Mesendoderm (in vitro differentiated cells): ENCODE data around the gene ABCC1.

Experiments
- DNase-seq: peaks from one replicate; pipeline ENCODE4 v3.0.0; 2013
- H2AK5ac ChIP-seq: 2 replicates; pipeline ENCODE4 v1.6.1; 2013; ENCODE audit warnings: low read length, inconsistent platforms
- H2BK120ac ChIP-seq: 2 replicates; pipeline ENCODE4 v1.6.1; 2013; ENCODE audit warnings: low read depth, mild to moderate bottlenecking, low read length, moderate library complexity, mixed read lengths
- H2BK15ac ChIP-seq: replicated peaks from 2 replicates; pipeline ENCODE4 v1.6.1; 2013; ENCODE audit warnings: low read depth, mild to moderate bottlenecking, moderate library complexity
- H2BK5ac ChIP-seq: 2 replicates; pipeline ENCODE4 v1.6.1; 2013; ENCODE audit warnings: low read length, inconsistent platforms
- H3K18ac ChIP-seq: 2 replicates; pipeline ENCODE4 v1.6.1; 2013; ENCODE audit warnings: mild to moderate bottlenecking, low read length, mixed read lengths
- H3K23ac ChIP-seq: one replicate; pipeline ENCODE4 v1.6.1; 2013; ENCODE audit warnings: low read length
- H3K27ac ChIP-seq: 2 replicates; pipeline ENCODE4 v1.5.1; 2013; ENCODE audit warnings: low read depth, mild to moderate bottlenecking, inconsistent platforms, low read length, moderate library complexity
- H3K27me3 ChIP-seq: 2 replicates; pipeline ENCODE4 v1.6.1; 2013; ENCODE audit warnings: low read length, control low read depth, mild to moderate bottlenecking, inconsistent platforms; ENCODE audit not compliant: insufficient read depth, poor library complexity
- H3K36me3 ChIP-seq: 2 replicates; pipeline ENCODE4 v1.6.1; 2013; ENCODE audit warnings: low read length, inconsistent platforms; ENCODE audit not compliant: control insufficient read depth, insufficient read depth
- H3K4ac ChIP-seq: one replicate; pipeline ENCODE4 v1.6.1; 2013; ENCODE audit warnings: low read depth, mild to moderate bottlenecking, low read length, moderate library complexity
- H3K4me1 ChIP-seq: 2 replicates; pipeline ENCODE4 v1.6.1; 2013; ENCODE audit warnings: low read depth, low read length, inconsistent platforms; ENCODE audit not compliant: control insufficient read depth
- H3K4me2 ChIP-seq: 2 replicates; pipeline ENCODE4 v1.6.1; 2013; ENCODE audit warnings: low read length
- H3K4me3 ChIP-seq: 2 replicates; pipeline ENCODE4 v1.5.1; 2013; ENCODE audit warnings: mild to moderate bottlenecking, low read length
- H3K56ac ChIP-seq: one replicate; pipeline ENCODE4 v1.6.1; 2013; ENCODE audit warnings: low read length
- H3K79me1 ChIP-seq: 2 replicates; pipeline ENCODE4 v1.6.1; 2013; ENCODE audit warnings: low read length, inconsistent platforms
- H3K79me2 ChIP-seq: 2 replicates; pipeline ENCODE4 v1.6.1; 2013; ENCODE audit warnings: mild to moderate bottlenecking, low read length; ENCODE audit not compliant: control insufficient read depth, insufficient read depth
- H3K9ac ChIP-seq: 2 replicates; pipeline ENCODE4 v1.6.1; 2013; ENCODE audit warnings: low read length, inconsistent platforms
- H4K5ac ChIP-seq: one replicate; pipeline ENCODE4 v1.6.1; 2013; ENCODE audit warnings: low read length
- H4K8ac ChIP-seq: one replicate; pipeline ENCODE4 v1.6.1; 2013; ENCODE audit warnings: low read depth, mild to moderate bottlenecking, control low read depth, low read length, moderate library complexity
- WGBS: extraction: QIAGEN DNeasy Blood & Tissue Kit; methylation state at CpG from one replicate; pipeline ENCODE4 v1.1.7; 2013; ENCODE audit warnings: low lambda C conversion rate, missing lambda C conversion rate; ENCODE audit not compliant: insufficient coverage; ENCODE audit errors: extremely low coverage; 5-methylcytosine and 5-hydroxymethylcytosine counted together

ABCC1 gene

DNA sequence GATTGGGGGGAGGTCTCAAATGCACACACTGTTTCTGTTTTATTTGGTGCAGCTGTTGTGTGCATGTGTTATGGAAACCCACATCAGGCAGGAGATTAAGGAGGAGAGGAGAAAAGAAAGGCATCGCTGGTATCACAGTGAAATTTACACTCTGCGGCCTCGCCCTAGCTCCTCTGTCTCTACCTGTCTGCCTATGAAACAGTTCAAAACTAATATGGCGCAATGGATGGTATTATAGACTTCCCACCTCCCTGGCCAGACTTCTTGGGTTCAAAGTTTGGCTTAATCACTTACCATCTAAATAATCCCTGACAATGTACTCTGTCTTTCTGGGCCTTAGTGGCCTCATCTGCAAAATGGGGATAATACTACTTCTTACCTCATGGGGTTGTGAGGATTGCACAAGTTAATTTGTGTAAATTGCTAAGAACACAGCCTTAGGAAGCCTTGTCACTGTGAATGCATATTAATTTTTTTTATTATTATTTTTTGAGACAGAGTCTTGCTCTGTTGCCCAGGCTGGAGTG lies 1.4 kb upstream of the ABCC1 start:
- Histone ChIP-seq H3K4me1 (no peaks in the 10 kb centered on the region), H3K18ac (no peak overlapping the region), H3K79me2 (peaks cover 32% of the 10 kb centered on the region), H3K23ac (no peak overlapping the region), H4K8ac (no peak overlapping the region), H3K79me1 (peaks cover 3% of the 10 kb centered on the region), H3K9ac (no peak overlapping the region), H3K36me3 (no peaks in the 10 kb centered on the region), H3K27ac (no peak overlapping the region), H3K56ac (no peak overlapping the region), H3K27me3 (no peaks in the 10 kb centered on the region), H2BK5ac (no peak overlapping the region), H2AK5ac (no peak overlapping the region), H3K4me2 (no peak overlapping the region), H3K4ac (no peak overlapping the region), H3K4me3 (no peak overlapping the region), H2BK120ac (no peak overlapping the region), H2BK15ac (no peak overlapping the region), H4K5ac (no peak overlapping the region)
- no CpG with 5 or more reads among the region's 4 CpGs for WGBS
- no peak for DNase-seq

DNA sequence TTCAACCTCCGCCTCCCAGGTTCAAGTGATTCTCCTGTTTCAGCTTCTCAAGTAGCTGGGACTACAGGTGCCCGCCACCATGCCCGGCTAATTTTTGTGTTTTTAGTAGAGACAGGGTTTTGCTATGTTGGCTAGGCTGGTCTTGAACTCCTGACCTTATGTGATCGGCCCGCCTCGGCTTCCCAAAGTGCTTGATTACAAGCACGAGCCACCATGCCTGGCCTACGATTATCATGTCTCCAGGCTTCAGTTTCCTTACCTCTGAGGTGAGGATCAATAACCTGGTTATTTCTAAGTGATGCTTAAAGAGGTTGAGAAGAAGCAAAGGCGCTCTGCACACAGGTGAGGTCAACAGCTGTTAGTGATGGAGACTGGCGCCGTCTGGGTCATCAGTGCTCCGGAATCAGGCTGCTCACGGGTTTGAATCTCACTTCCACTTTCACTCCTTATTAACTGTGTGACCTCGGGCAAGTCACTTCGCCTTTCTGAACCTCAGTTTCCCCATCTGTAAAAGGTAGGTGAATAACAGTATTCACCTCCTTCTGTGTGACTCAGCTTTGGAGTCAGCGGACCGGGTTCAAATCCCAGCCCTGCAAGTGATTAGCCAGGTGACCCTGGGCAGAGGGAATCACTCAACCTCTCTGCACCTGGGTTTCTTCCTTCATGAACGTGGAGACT lies 745 bp upstream of the ABCC1 start:
- Histone ChIP-seq H3K79me1 (peaks cover 7% of the 10 kb centered on the region), H3K4ac (no peak overlapping the region), H3K56ac (peak overlapping the region; percentile 84), H3K27me3 (no peaks in the 10 kb centered on the region), H3K79me2 (peaks cover 39% of the 10 kb centered on the region), H3K4me3 (peak overlapping the region; percentile 7), H3K36me3 (no peaks in the 10 kb centered on the region), H4K5ac (no peak overlapping the region), H3K18ac (peak overlapping the region; percentile 96), H3K9ac (peak overlapping the region; percentile 50), H4K8ac (no peak overlapping the region), H2BK15ac (no peak overlapping the region), H3K4me1 (no peaks in the 10 kb centered on the region), H3K27ac (no peak overlapping the region), H2BK5ac (no peak overlapping the region), H3K23ac (no peak overlapping the region), H2BK120ac (no peak overlapping the region), H3K4me2 (peak overlapping the region; percentile 58), H2AK5ac (no peak overlapping the region)
- no CpG with 5 or more reads among the region's 18 CpGs for WGBS
- DNase-seq, result no peak

- Histone ChIP-seq H2BK5ac (no peak overlapping the region), H3K4me3 (peak overlapping the region; percentile 79), H3K18ac (peak overlapping the region; percentile 99), H4K5ac (no peak overlapping the region), H3K9ac (peak overlapping the region; percentile 94), H3K27me3 (no peaks in the 10 kb centered on the region), H3K79me1 (peaks cover 16% of the 10 kb centered on the region), H3K36me3 (no peaks in the 10 kb centered on the region), H3K4ac (peak overlapping the region; percentile 84), H3K27ac (no peak overlapping the region), H3K79me2 (peaks cover 55% of the 10 kb centered on the region), H2AK5ac (no peak overlapping the region), H3K4me1 (no peaks in the 10 kb centered on the region), H2BK120ac (no peak overlapping the region), H3K23ac (peak overlapping the region; percentile 99), H4K8ac (no peak overlapping the region), H2BK15ac (no peak overlapping the region), H3K56ac (peak overlapping the region; percentile 97), H3K4me2 (peak overlapping the region; percentile 93)
- no CpG with 5 or more reads among the region's 18 CpGs for WGBS
- DNase-seq, result peak; percentile 61
Observed at GRCh38 chr16:15950161-15950854, 892 bp downstream of the ABCC1 start.

DNA sequence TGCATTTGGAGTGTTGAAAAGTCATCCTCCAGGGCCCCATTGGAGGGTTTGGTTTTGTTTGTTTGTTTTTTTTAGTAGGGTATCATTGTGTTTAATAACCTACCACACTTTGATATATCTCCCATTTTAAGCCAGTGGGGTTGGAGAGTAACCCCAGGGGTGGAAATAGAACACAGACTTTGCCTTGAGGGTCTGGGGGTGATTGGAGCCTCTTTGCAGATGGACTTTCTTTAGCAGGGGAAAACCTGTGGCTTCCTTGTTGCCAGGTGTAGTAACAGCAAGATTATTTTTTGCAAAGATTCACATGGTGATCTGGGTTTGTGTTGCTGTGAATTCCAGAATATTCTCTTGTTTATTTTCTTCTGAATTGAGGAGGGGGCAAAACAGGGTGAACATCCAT lies 1.5 kb downstream of the ABCC1 start:
- H3K4ac ChIP-seq, result peak overlapping the region; percentile 84
- no peak overlapping the region for H2AK5ac ChIP-seq
- no peak overlapping the region for H2BK5ac ChIP-seq
- DNase-seq, result no peak
- peak overlapping the region; percentile 79 for H3K4me3 ChIP-seq
- peaks cover 20% of the 10 kb centered on the region for H3K79me1 ChIP-seq
- no peak overlapping the region for H2BK120ac ChIP-seq
- H3K9ac ChIP-seq, result peak overlapping the region; percentile 94
- H3K4me2 ChIP-seq, result peak overlapping the region; percentile 93
- H4K5ac ChIP-seq, result no peak overlapping the region
- no peaks in the 10 kb centered on the region for H3K36me3 ChIP-seq
- no peaks in the 10 kb centered on the region for H3K4me1 ChIP-seq
- no peak overlapping the region for H3K27ac ChIP-seq
- no peak overlapping the region for H2BK15ac ChIP-seq
- no peak overlapping the region for H4K8ac ChIP-seq
- no peaks in the 10 kb centered on the region for H3K27me3 ChIP-seq
- peaks cover 61% of the 10 kb centered on the region for H3K79me2 ChIP-seq
- no peak overlapping the region for H3K23ac ChIP-seq
- H3K56ac ChIP-seq, result peak overlapping the region; percentile 97
- no peak overlapping the region for H3K18ac ChIP-seq

DNA sequence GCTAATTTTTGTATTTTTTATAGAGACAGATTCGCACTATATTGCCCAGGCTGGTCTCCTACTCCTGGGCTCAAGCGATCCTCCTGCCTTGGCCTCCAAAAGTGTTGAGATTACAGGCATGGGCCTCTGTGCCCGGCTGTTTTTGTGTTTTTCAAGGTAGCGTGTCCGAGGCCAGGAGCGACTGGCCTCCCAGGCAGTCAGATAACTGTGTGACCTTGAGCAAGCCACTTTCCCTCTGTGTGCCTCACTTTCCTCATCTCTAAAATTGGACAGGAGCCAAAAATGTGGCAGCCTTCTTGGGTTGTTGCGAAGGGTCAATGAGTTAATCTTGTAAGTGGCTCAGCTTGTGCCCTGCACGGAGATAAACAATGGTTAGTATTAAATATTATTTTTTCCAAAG lies 2.4 kb downstream of the ABCC1 start:
- no peak overlapping the region for H2BK120ac ChIP-seq
- H3K79me2 ChIP-seq, result peaks cover 67% of the 10 kb centered on the region
- H4K5ac ChIP-seq, result no peak overlapping the region
- H3K4ac ChIP-seq, result no peak overlapping the region
- H2AK5ac ChIP-seq, result no peak overlapping the region
- H3K27me3 ChIP-seq, result no peaks in the 10 kb centered on the region
- no peak overlapping the region for H3K9ac ChIP-seq
- H3K4me3 ChIP-seq, result no peak overlapping the region
- H3K79me1 ChIP-seq, result peaks cover 20% of the 10 kb centered on the region
- no CpG with 5 or more reads among the region's 8 CpGs for WGBS
- H4K8ac ChIP-seq, result no peak overlapping the region
- H3K18ac ChIP-seq, result no peak overlapping the region
- H3K4me1 ChIP-seq, result no peaks in the 10 kb centered on the region
- no peak for DNase-seq
- no peak overlapping the region for H3K4me2 ChIP-seq
- no peaks in the 10 kb centered on the region for H3K36me3 ChIP-seq
- H3K27ac ChIP-seq, result no peak overlapping the region
- H2BK15ac ChIP-seq, result no peak overlapping the region
- no peak overlapping the region for H3K56ac ChIP-seq
- H2BK5ac ChIP-seq, result no peak overlapping the region
- H3K23ac ChIP-seq, result no peak overlapping the region
